NCI-H1048 (cell line): ENCODE data around the gene TIMM29.
"Not testable (repeated sequence)": the region's sequence is repeated elsewhere in the genome, so short reads cannot be mapped to it uniquely, and the experiment has no call there.

Source experiments
- DNase-seq: peaks from one replicate; lab custom pipeline; 2025; lab: John Stamatoyannopoulos, UW

TIMM29 gene

DNA sequence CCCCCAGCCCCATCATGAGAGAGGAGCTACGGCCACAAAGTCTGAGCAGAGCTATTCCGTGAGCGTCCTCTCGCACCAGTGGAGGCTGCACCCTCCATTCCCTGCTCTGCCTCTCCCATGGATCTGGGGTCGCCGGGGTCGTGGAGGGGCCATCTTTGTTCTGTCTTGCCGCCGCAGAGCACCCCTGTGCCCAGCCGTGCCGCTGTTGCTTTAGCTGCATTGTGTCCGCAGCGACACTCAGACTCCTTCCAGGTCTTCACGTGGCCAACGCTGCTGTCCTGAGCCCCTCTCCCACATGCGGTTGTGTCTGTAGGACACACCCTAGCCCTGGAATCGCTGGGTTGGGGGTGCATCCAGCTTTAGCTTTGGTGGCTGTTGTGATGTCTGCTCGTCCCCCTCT lies 16.0 kb upstream of the TIMM29 start:
- DNase-seq: no peak

- no peak for DNase-seq
Observed at GRCh38 chr19:10913716-10914340, 14.8 kb upstream of the TIMM29 start.

DNA sequence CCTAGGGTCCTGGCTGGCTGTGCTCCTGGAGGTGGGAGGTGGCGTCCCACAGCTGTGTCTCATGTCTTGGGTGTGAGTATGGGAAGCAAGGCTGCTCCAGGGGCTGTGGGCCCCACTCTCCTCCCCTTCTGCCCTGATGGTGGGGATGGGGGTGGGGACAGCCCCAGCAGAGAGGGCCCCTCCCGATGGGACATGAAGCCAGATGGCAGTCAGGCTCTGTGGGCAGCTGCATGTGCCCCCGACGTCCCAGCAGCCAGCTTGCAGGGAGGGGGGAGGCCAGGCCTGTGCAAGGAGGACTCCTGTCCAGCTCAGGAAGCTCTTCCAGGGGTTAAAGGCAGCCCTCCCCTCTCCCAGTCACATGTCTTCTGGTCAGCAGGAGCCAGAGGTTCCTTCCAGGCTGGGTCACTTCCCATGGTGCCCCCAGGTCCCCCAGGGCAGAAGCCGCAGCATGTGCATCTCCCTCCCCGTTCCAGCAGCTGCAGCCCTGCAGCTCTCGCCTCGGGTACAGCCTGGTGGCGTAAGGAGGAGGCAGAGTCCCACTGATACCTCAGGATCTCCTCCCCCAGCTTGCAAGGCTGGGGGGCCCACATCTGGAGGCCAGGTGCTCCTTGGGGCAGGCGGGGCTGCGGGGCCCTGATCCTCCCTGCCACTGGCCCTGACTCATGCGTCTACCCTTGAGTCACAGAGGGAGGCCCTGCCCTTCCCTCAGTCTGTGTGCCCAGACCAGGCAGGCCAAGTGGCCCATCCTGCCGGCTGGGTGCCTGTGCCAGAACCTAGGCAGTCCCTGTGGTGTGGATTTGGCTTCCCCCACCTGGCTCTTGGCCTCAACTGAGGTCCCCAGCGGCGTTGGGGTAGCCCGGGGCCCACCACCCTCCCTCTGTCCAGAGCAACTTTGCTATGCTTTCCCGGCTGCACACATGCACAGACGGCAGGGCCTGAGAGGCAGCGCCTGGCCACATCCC lies 13.2 kb upstream of the TIMM29 start:
- DNase-seq: no peak

DNA sequence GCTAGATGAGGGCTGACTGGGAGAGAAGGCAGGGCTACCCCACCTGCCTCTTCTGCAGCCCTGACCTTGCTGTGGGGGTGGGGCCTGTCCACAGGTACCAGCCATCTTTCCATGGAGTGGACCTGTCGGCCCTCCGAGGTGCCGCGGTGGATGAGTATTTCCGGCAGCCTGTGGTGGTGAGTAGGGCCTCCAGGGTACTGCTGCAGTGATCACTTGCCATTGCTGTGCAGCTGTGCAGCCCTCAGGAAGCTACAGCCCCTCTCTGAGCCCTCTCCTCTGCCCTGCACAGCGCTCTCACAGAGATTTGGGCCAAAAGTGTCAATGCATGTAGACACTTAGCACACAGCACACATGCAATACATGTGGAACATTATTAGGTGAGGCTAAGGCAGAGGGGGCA lies 12.0 kb upstream of the TIMM29 start:
- no peak for DNase-seq

GRCh38 chr19:10918359-10918758 lies 10.3 kb upstream of the TIMM29 start:
- DNase-seq: no peak

DNA sequence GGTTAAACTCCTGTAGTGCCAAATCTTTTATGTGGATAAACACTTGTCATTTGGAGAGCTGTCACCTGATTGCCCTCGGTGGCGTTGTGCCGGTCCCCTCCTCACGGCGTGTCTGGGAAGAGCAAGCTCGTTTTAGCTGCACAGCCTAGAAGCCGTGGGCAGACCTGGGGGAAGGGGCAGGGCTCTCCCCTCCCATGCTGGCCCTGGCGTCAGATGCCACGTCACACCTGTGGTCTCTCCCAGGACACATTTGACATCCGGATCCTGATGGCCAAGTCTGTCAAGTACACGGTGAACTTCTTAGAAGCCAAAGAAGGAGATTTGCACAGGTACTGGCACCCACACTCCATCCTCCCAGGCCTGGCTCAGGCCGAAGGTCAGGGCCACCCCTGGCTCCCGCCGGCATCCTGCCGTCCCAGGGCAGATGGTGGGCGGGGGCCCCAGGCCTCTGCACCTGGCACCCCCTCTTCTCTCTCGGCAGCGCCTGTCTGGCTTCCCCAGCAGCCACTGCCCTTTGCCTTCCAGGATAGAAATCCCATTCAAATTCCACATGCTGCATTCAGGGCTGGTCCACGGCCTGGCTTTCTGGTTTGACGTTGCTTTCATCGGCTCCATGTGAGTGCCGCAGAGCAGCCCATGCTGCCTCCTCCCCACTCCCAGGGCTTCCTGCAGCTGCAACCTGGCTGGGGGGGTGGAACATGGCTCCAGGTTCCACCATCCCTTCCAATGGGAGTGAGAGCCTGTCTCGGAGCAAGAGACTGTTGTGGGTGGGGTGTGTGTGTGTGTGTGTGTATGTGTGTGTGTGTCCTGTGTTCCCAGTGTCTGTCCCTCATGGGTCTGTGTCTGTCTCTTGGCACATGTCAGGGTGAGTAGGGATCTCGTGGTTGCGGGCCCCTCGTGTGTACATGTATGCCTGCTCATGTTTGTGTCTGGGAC lies 9.0 kb upstream of the TIMM29 start:
- DNase-seq: no peak

DNA sequence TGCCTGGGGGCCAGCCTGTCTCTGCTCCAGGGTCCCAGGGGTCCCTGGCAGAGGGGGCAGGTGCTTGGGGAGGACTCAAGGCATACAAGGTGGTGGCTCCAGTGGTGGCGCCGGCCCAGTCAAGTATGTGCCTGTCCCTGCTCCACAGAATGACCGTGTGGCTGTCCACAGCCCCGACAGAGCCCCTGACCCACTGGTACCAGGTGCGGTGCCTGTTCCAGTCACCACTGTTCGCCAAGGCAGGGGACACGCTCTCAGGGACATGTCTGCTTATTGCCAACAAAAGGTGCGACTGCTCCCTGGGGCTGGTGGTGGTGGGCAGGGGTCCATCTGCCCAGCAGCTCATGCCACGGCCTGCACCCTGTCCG lies 8.3 kb upstream of the TIMM29 start:
- no peak for DNase-seq

GRCh38 chr19:10920781-10921180 lies 7.8 kb upstream of the TIMM29 start:
- DNase-seq: no peak

DNA sequence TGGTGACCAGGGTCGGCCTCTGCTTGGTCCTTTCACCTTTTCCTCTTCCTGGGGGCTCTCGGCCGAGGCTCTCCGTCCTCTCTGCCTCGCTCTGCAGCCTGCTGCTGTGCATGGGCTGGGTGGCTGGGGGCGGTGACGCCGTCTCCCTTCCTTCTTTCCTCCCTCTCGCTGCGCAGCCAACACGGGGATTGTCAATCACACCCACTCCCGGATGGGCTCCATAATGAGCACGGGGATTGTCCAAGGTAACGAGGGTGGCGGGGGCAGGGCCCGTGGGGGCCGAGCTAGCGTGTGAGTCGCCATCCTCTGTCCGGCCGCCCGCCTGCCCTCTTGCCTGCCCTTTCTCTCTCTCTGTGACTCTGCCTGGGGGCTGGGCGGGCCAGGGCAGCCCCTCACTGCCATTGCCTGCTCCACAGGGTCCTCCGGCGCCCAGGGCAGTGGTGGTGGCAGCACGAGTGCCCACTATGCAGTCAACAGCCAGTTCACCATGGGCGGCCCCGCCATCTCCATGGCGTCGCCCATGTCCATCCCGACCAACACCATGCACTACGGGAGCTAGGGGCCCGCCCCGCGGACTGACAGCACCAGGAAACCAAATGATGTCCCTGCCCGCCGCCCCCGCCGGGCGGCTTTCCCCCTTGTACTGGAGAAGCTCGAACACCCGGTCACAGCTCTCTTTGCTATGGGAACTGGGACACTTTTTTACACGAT lies 7.3 kb upstream of the TIMM29 start:
- no peak for DNase-seq

DNA sequence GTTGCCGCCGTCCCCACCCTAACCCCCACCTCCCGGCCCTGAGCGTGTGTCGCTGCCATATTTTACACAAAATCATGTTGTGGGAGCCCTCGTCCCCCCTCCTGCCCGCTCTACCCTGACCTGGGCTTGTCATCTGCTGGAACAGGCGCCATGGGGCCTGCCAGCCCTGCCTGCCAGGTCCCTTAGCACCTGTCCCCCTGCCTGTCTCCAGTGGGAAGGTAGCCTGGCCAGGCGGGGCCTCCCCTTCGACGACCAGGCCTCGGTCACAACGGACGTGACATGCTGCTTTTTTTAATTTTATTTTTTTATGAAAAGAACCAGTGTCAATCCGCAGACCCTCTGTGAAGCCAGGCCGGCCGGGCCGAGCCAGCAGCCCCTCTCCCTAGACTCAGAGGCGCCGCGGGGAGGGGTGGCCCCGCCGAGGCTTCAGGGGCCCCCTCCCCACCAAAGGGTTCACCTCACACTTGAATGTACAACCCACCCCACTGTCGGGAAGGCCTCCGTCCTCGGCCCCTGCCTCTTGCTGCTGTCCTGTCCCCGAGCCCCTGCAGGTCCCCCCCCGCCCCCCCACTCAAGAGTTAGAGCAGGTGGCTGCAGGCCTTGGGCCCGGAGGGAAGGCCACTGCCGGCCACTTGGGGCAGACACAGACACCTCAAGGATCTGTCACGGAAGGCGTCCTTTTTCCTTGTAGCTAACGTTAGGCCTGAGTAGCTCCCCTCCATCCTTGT lies 6.5 kb upstream of the TIMM29 start:
- DNase-seq: no peak

GRCh38 chr19:10922638-10923014 lies 6.0 kb upstream of the TIMM29 start:
- no peak for DNase-seq

DNA sequence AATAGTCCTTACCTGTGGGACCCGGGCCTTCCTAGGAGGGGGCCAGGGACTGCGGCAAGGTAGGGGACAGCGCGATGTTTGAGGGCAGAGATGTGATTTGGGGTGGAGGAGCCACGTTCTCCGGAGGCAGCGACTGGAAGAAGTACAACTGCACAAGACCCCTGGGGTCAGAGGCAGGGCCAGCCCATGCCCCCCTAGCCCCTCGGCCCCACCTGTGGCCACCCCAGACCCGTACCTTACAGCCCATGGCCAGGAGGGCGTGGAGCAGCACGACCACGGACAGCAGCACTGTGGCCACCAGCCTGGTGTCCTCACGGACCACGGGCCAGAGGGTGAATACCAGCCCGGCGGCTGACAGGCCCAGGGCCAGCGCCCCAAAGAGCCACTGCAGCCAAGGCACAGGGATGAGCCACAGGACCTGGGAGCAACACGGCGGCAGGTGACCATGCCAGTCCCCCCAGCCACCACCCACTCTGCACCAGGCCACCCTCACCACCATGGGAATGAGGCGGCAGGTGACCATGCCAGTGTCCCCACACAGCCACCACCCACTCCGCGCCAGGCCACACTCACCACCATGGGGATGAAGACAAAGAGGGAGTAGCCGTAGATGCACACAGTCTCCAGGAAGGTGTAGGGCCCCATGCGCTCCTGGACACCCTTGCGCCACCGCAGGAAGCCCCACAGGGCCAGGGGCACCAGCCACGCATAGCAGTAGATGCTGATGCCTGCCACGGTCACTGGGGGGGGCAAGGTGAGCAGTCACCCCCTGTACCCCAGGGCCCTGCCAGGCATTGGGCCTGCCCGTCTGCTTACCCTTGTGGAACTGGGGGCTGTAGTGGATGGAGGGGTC lies 5.1 kb upstream of the TIMM29 start:
- DNase-seq: no peak

DNA sequence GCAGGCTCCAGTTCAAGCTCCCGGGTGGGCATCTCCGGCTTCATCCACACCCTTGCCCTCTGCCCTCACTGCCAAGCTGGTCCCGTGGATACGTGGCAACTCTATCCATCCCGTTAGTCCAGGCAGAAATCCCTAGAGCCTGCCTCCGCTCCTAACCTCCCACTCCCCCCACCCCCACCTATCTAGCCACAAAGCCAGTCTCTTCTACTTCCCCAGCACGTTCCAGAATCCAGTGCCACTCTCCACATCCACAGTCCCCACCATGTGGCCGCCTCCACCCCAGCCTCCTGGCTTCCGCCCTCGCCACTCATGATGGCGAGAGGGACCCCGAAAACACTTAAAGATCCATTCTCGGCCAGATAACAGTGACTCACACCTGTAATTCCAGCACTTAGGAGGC lies 4.0 kb upstream of the TIMM29 start:
- DNase-seq: no peak

DNA sequence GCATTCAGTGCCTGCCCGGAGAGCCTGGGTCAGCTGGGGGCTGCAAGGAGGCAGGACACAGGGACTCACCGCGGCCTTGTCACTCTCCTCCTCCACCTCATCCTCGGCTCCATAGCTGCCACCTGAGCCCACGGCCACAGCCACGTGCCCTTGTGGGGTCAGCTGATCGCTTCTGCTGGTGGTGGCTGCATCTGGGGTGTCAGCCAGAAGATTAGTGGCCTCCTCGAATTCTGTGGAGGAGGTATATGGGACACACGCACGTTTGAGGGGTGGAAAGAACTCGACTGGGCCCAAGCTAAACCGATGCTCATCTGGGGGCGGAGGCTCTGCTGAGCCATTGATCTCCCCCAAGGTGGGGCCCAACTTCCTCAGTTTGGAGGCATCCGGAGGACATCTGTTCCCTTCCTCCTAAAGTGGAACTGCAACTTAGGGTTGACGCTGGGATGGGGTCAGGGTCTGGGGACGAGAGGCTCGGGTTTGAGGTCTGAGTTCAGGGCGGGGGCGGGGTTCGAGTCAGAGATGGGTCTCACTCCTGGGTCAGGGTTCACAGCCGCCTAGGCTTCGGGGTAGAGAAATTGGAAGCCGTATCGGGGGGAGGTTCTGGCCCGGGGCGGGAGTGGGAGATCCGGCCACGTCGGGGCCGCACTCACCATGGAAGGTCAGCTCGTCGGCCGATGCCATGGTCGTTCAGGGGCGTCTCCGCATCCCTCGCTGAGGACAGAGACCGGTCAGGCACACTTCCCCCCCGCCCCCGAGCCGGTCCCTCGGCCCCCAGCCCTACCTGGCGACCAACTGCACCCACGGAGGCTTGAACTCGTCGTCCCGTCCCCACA lies 665 bp upstream of the TIMM29 start:
- no peak for DNase-seq

DNA sequence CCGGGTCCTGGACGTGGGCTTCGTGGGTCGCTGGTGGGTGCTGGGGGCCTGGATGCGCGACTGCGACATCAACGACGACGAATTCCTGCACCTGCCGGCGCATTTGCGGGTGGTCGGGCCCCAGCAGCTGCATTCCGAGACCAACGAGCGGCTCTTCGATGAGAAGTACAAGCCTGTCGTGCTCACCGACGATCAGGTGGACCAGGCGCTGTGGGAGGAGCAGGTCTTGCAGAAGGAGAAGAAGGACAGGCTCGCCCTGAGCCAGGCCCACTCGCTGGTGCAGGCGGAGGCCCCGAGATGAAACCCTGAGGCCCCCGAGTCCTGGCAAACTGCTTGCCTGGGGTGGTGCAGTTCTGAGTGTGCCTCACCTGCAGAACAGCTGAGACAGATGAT lies 787 bp downstream of the TIMM29 start:
- DNase-seq: no peak

DNA sequence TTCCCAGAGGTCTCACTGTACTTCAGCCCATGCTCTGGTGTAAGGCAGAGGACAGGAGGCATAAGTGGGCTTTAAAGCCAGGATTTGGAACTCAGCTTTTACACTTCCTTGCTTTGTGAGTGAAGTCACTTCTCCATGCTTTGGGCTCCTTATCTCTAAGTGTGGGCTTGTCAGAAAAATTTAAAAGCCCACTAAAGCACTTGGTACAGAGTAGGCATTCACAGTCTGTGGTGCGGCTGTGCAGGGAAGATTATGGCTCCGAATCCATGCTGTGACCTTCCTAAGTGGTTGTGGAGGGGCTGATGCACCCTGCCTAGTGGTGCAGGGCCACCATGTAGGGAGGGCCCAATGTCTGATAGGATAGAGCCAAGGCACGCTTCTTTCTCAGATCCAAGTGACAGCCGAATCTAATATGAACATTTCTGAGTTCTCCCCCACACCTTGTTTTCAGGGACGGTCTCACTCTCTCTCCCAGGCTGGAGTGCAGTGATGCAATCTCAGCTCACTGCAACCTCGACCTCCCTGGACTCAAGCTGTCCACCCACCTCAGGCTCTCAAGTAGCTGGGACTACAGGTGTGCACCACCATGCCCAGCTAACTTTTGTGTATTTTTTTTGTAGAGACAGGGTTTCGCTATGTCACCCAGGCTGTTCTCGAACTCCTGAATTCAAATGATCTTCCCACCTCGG lies 6.9 kb downstream of the TIMM29 start:
- DNase-seq: no peak

DNA sequence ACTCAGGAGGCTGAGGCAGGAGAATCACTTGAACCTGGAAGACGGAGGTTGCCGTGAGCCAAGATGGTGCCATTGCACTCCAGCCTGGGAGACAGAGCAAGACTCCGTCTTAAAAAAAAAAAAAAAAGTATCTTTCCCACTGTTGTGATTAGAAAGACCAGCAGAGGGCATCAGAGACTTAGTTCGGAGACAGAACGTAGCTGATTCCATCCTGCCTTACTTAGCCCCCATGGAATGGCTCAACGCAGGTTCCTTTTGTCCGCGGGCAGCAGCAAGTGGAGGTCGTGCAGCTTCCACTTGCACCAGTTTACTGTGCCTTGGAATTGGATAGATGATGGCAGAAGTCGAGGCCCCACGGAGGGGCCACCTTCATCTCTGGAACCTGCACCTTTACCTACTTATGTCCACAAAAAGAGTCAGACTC lies 8.1 kb downstream of the TIMM29 start:
- DNase-seq: peak; percentile 64

DNA sequence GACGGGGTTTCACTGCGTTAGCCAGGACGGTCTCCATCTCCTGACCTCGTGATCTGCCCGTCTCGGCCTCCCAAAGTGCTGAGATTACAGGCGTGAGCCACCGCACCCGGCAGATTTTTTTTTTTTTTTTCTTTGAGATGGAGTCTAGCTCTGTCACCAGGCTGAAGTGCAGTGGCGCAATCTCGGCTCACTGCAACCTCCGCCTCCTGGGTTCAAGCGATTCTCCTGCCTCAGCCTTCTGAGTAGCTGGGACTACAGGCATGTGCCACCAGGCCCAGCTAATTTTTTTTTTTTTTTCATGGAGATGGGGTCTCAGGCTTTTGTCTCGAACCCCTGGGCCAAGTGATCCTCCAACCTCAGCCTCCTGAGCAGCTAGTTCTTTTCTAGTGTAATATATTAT lies 13.0 kb downstream of the TIMM29 start:
- DNase-seq: not testable (repeated sequence)

DNA sequence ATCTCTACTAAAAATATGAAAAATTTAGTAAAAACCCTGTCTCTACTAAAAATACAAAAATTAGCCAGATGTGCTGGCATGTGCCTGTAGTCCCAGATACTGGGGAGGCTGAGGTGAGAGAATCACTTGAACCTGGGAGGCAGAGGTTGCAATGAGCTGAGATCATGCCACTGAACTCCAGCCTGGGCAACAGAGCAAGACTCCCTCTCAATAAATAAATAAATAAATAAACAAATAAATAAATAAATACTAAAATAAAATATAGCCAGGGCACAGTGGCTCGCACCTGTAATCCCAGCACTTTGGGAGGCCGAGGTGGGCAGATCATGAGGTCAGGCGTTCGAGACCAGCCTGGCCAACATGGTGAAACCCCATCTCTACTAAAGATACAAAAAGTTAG lies 14.8 kb downstream of the TIMM29 start:
- not testable (repeated sequence) for DNase-seq
